Ascending aorta (tissue), 2 donors: ENCODE results near the gene BMP7. TPM values are rescaled to one million over a fixed set of nuclear protein-coding genes. Genes with fewer than 3 reads are reported as not detected.

ENCODE experiments used
- DNase-seq, 2 donors: peaks; one replicate each; pipeline ENCODE4 v3.0.0-alpha.2; 2019; ENCODE audit warnings: low spot score in 2 of 2
- H3K27ac ChIP-seq, 2 donors: fragments of 200-600 bp; sonication (generic); one replicate each; pipeline ENCODE4 v1.5.1; 2016 to 2017; ENCODE audit warnings: mild to moderate bottlenecking in 1 of 2
- H3K27me3 ChIP-seq: fragments of 200-600 bp; sonication (generic); one replicate; pipeline ENCODE4 v1.5.1; 2017
- H3K36me3 ChIP-seq, 2 donors: fragments of 200-600 bp; sonication (generic); one replicate each; pipeline ENCODE4 v1.5.1; 2016
- H3K4me1 ChIP-seq, 2 donors: fragments of 200-600 bp; sonication (generic); one replicate each; pipeline ENCODE4 v1.5.1; 2016 to 2017; ENCODE audit warnings: mild to moderate bottlenecking in 1 of 2
- H3K4me3 ChIP-seq, 2 donors: fragments of 200-600 bp; sonication (generic); one replicate each; pipeline ENCODE4 v1.5.1; 2016 to 2017; ENCODE audit warnings: mild to moderate bottlenecking in 1 of 2
- H3K9me3 ChIP-seq, 2 donors: fragments of 200-600 bp; sonication (generic); one replicate each; pipeline ENCODE4 v1.5.1; 2016
- CTCF ChIP-seq, 3 experiments: fragments of 200-600 bp in 2 of 3; fragments of 450-650 bp in 1 of 3; sonication (generic) in 2 of 3; IDR thresholded peaks; one replicate each; pipeline ENCODE4 v1.5.1; 2016 to 2019; ENCODE audit warnings: antibody characterized with exemption in 3 of 3, mild to moderate bottlenecking in 1 of 3, moderate library complexity in 1 of 3
- intact Hi-C: fragments of 100-400 bp; cut with DNase I; formaldehyde crosslinking; loops from one replicate; pipeline ENCODE4 v1.15.1; 2023
- total RNA-seq: library from RNA; depleted of rRNA; stranded (reverse); fragments of >200 nt; gene quantifications from one replicate; pipeline ENCODE4 v1.1.0, GENCODE V29; 2016

Gene BMP7
- total RNA-seq, 1 donor from 2014 or later = not detected

GRCh38 chr20:57291003-57291402 lies 24.6 kb upstream of the BMP7 start:
- no peak overlapping the region for H3K4me3 ChIP-seq
- intact Hi-C loops = no loop called here
- no peak for DNase-seq
- no peak for TF ChIP-seq CTCF (IDR thresholded peaks at IDR 0.05)
- no peak overlapping the region for H3K27ac ChIP-seq
- H3K9me3 ChIP-seq = no peaks in the 10 kb centered on the region
- H3K36me3 ChIP-seq = no peaks in the 10 kb centered on the region
- no peaks in the 10 kb centered on the region for H3K27me3 ChIP-seq
- H3K4me1 ChIP-seq = no peaks in the 10 kb centered on the region

- intact Hi-C loops = no loop called here
- Histone ChIP-seq H3K27me3 (no peaks in the 10 kb centered on the region), H3K27ac (no peak overlapping the region)
Measured at GRCh38 chr20:57290178-57290484, 23.7 kb upstream of the BMP7 start.

GRCh38 chr20:57289391-57290177 lies 23.1 kb upstream of the BMP7 start:
- no peaks in the 10 kb centered on the region for H3K36me3 ChIP-seq
- no peak overlapping the region for H3K27ac ChIP-seq
- no peak for TF ChIP-seq CTCF (IDR thresholded peaks at IDR 0.05)
- no peak for DNase-seq
- H3K4me1 ChIP-seq = no peaks in the 10 kb centered on the region
- intact Hi-C loops = no loop called here
- H3K9me3 ChIP-seq = no peaks in the 10 kb centered on the region
- no peaks in the 10 kb centered on the region for H3K27me3 ChIP-seq
- H3K4me3 ChIP-seq = no peak overlapping the region

More at GRCh38 chr20:57290178-57290484, 23.7 kb upstream of the BMP7 start:
- Histone ChIP-seq H3K4me1 (no peaks in the 10 kb centered on the region), H3K36me3 (no peaks in the 10 kb centered on the region), H3K4me3 (no peak overlapping the region), H3K9me3 (no peaks in the 10 kb centered on the region)
- no peak for DNase-seq
- TF ChIP-seq CTCF (IDR thresholded peaks at IDR 0.05) = no peak

- H3K4me1 ChIP-seq = no peaks in the 10 kb centered on the region
- TF ChIP-seq CTCF (IDR thresholded peaks at IDR 0.05) = no peak
- H3K9me3 ChIP-seq = no peaks in the 10 kb centered on the region
- intact Hi-C loops = no loop called here
- no peak overlapping the region for H3K4me3 ChIP-seq
- H3K27ac ChIP-seq = no peak overlapping the region
- H3K36me3 ChIP-seq = no peaks in the 10 kb centered on the region
- no peak for DNase-seq
- H3K27me3 ChIP-seq = no peaks in the 10 kb centered on the region
Measured at GRCh38 chr20:57288651-57289277, 22.3 kb upstream of the BMP7 start.

GRCh38 chr20:57287901-57288300 lies 21.5 kb upstream of the BMP7 start:
- Histone ChIP-seq H3K4me1 (no peaks in the 10 kb centered on the region), H3K9me3 (no peaks in the 10 kb centered on the region), H3K36me3 (no peaks in the 10 kb centered on the region), H3K27me3 (no peaks in the 10 kb centered on the region), H3K4me3 (no peak overlapping the region), H3K27ac (no peak overlapping the region)
- TF ChIP-seq CTCF (IDR thresholded peaks at IDR 0.05) = no peak
- intact Hi-C loops = no loop called here
- no peak for DNase-seq
